SKM-1 (cell line): ENCODE results near the gene SH3BGRL2.
"Not testable (repeated sequence)": the region's sequence is repeated elsewhere in the genome, so short reads cannot be mapped to it uniquely, and the experiment has no call there.

ENCODE experiments used
- DNase-seq: peaks from one replicate; lab custom pipeline; 2025; ENCODE audit not compliant: unreplicated experiment; lab: John Stamatoyannopoulos, UW

SH3BGRL2 gene

GRCh38 chr6:79614326-79615305 lies 16.5 kb upstream of the SH3BGRL2 start:
- DNase-seq = no peak

GRCh38 chr6:79617518-79617941 lies 13.6 kb upstream of the SH3BGRL2 start:
- DNase-seq = no peak

GRCh38 chr6:79618425-79618824 lies 12.7 kb upstream of the SH3BGRL2 start:
- not testable (repeated sequence) for DNase-seq

GRCh38 chr6:79621579-79621978 lies 9.6 kb upstream of the SH3BGRL2 start:
- DNase-seq = no peak

GRCh38 chr6:79622364-79622763 lies 8.8 kb upstream of the SH3BGRL2 start:
- no peak for DNase-seq

GRCh38 chr6:79623106-79623505 lies 8.0 kb upstream of the SH3BGRL2 start:
- DNase-seq = no peak

GRCh38 chr6:79625746-79626145 lies 5.4 kb upstream of the SH3BGRL2 start:
- no peak for DNase-seq

GRCh38 chr6:79626811-79627210 lies 4.3 kb upstream of the SH3BGRL2 start:
- no peak for DNase-seq

GRCh38 chr6:79627422-79627821 lies 3.7 kb upstream of the SH3BGRL2 start:
- DNase-seq = no peak

GRCh38 chr6:79628466-79629288 lies 2.5 kb upstream of the SH3BGRL2 start:
- no peak for DNase-seq

GRCh38 chr6:79630380-79630882 lies 698 bp upstream of the SH3BGRL2 start:
- DNase-seq = no peak

- DNase-seq = no peak
These were observed 604 bp downstream of the SH3BGRL2 start for GRCh38 chr6:79631693-79632172.

- DNase-seq = no peak
These were observed 1.5 kb downstream of the SH3BGRL2 start for GRCh38 chr6:79632580-79632979.

GRCh38 chr6:79634491-79635231 lies 3.5 kb downstream of the SH3BGRL2 start:
- DNase-seq = no peak

- no peak for DNase-seq
These were observed 4.1 kb downstream of the SH3BGRL2 start for GRCh38 chr6:79635232-79635543.

GRCh38 chr6:79636673-79637072 lies 5.5 kb downstream of the SH3BGRL2 start:
- DNase-seq = no peak

GRCh38 chr6:79640146-79641111 lies 9.3 kb downstream of the SH3BGRL2 start:
- no peak for DNase-seq

GRCh38 chr6:79646006-79646405 lies 14.9 kb downstream of the SH3BGRL2 start:
- no peak for DNase-seq

- no peak for DNase-seq
These were observed 15.4 kb downstream of the SH3BGRL2 start for GRCh38 chr6:79646561-79646960.

GRCh38 chr6:79647741-79648140 lies 16.6 kb downstream of the SH3BGRL2 start:
- DNase-seq = no peak
